Trophoblast cell (in vitro differentiated cells and primary cell): ENCODE results near the gene AUTS2.

Experiments used
- DNase-seq, 2 donors: peaks; one replicate each; pipeline ENCODE4 v3.0.0-alpha.2; 2016
- H2AFZ ChIP-seq: 2 replicates; pipeline ENCODE4 v1.6.1; 2013; ENCODE audit warnings: low read length, moderate library complexity, mild to moderate bottlenecking; ENCODE audit not compliant: insufficient read depth, poor library complexity
- H2AK5ac ChIP-seq: 2 replicates; pipeline ENCODE4 v1.6.1; 2013; ENCODE audit warnings: mild to moderate bottlenecking, low read length
- H2BK120ac ChIP-seq: 2 replicates; pipeline ENCODE4 v1.6.1; 2013; ENCODE audit warnings: low read length, mild to moderate bottlenecking, moderate library complexity; ENCODE audit not compliant: insufficient read depth, poor library complexity
- H2BK12ac ChIP-seq: 2 replicates; pipeline ENCODE4 v1.6.1; 2013; ENCODE audit warnings: mild to moderate bottlenecking, low read length, moderate library complexity
- H2BK5ac ChIP-seq: 2 replicates; pipeline ENCODE4 v1.6.1; 2013; ENCODE audit warnings: low read length, low read depth, moderate library complexity, mild to moderate bottlenecking; ENCODE audit not compliant: poor library complexity
- H3K14ac ChIP-seq: 2 replicates; pipeline ENCODE4 v1.6.1; 2013; ENCODE audit warnings: mild to moderate bottlenecking, low read length
- H3K18ac ChIP-seq: 2 replicates; pipeline ENCODE4 v1.6.1; 2013; ENCODE audit warnings: mild to moderate bottlenecking, low read length
- H3K23ac ChIP-seq: 2 replicates; pipeline ENCODE4 v1.6.1; 2013; ENCODE audit warnings: low read length
- H3K27ac ChIP-seq: 2 replicates; pipeline ENCODE4 v1.5.1; 2013; ENCODE audit warnings: low read depth, mild to moderate bottlenecking, inconsistent platforms, low read length, moderate library complexity
- H3K27me3 ChIP-seq: 2 replicates; pipeline ENCODE4 v1.6.1; 2013; ENCODE audit warnings: inconsistent platforms, mild to moderate bottlenecking, low read length, moderate library complexity; ENCODE audit not compliant: insufficient read depth
- H3K36me3 ChIP-seq, 2 experiments: 1 replicate in 1 of 2; 2 replicates in 1 of 2; pipeline ENCODE4 v1.6.1; 2013; ENCODE audit warnings: low read length in 2 of 2, mild to moderate bottlenecking in 2 of 2, moderate library complexity in 1 of 2; ENCODE audit not compliant: insufficient read depth in 2 of 2, control insufficient read depth in 1 of 2
- H3K4ac ChIP-seq: 2 replicates; pipeline ENCODE4 v1.6.1; 2013; ENCODE audit warnings: low read depth, mild to moderate bottlenecking, low read length, moderate library complexity
- H3K4me1 ChIP-seq, 2 experiments: 1 replicate in 1 of 2; 2 replicates in 1 of 2; pipeline ENCODE4 v1.6.1; 2013; ENCODE audit warnings: low read length in 2 of 2, mild to moderate bottlenecking in 2 of 2, moderate library complexity in 1 of 2; ENCODE audit not compliant: insufficient read depth in 2 of 2, control insufficient read depth in 1 of 2
- H3K4me2 ChIP-seq: 2 replicates; pipeline ENCODE4 v1.6.1; 2013; ENCODE audit warnings: inconsistent platforms, mild to moderate bottlenecking, low read length, moderate library complexity
- H3K4me3 ChIP-seq: 2 replicates; pipeline ENCODE4 v1.5.1; 2013; ENCODE audit warnings: mild to moderate bottlenecking, low read depth, low read length, inconsistent platforms
- H3K79me1 ChIP-seq: one replicate; pipeline ENCODE4 v1.6.1; 2013; ENCODE audit warnings: low read length
- H3K79me2 ChIP-seq: 2 replicates; pipeline ENCODE4 v1.6.1; 2013; ENCODE audit warnings: low read length, mild to moderate bottlenecking; ENCODE audit not compliant: control insufficient read depth, insufficient read depth, poor library complexity
- H3K9ac ChIP-seq: 2 replicates; pipeline ENCODE4 v1.6.1; 2013; ENCODE audit warnings: mild to moderate bottlenecking, low read length
- H3K9me3 ChIP-seq: 2 replicates; pipeline ENCODE4 v1.6.1; 2013; ENCODE audit warnings: low read depth, mild to moderate bottlenecking, control low read depth, inconsistent platforms, low read length; ENCODE audit not compliant: insufficient read depth
- H4K12ac ChIP-seq: 2 replicates; pipeline ENCODE4 v1.6.1; 2013; ENCODE audit warnings: low read depth, mild to moderate bottlenecking, low read length, moderate library complexity
- H4K8ac ChIP-seq: 2 replicates; pipeline ENCODE4 v1.6.1; 2013; ENCODE audit warnings: low read depth, mild to moderate bottlenecking, low read length, moderate library complexity
- H4K91ac ChIP-seq: one replicate; pipeline ENCODE4 v1.6.1; 2013; ENCODE audit warnings: low read depth, mild to moderate bottlenecking, low read length, moderate library complexity
- WGBS: extraction: QIAGEN DNeasy Blood & Tissue Kit; methylation state at CpG from one replicate; pipeline ENCODE4 v1.1.7; 2013; ENCODE audit warnings: missing lambda C conversion rate; ENCODE audit not compliant: insufficient read length, insufficient coverage; ENCODE audit errors: extremely low coverage; 5-methylcytosine and 5-hydroxymethylcytosine counted together

Gene AUTS2

DNA sequence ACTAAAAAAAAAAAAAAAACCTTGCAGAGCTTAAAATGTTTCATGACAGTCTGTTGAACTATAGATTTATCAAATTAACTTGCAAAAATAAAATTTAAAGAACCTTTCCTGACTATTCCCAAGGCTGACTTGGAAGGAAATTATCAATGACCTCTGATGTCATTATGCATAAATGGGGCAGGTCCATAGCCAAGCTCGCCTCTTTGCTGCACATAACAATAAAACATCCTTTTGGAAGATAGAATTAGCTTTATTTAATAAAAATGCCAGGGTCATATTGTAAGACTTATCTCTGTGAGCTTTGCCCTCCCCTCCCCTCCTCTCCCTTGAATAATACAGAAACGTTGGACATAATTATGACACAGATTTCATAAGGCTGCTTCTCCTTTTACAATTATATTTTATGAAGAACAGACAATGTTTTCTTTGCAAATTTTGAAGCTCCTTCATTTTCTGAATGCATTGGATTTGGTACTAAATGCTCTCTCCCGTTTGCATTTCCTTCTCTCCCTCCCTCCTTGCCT, 444.8 kb downstream of the AUTS2 start:
- Histone ChIP-seq H2AFZ (no peak overlapping the region), H3K4me3 (no peak overlapping the region), H4K12ac (no peak overlapping the region), H3K9ac (no peak overlapping the region), H3K79me1 (no peaks in the 10 kb centered on the region), H4K91ac (no peak overlapping the region), H3K18ac (no peak overlapping the region), H2BK5ac (no peak overlapping the region), H3K79me2 (peaks cover 2% of the 10 kb centered on the region), H3K27ac (no peak overlapping the region), H2AK5ac (no peak overlapping the region), H3K9me3 (no peaks in the 10 kb centered on the region), H3K4ac (no peak overlapping the region), H3K4me2 (no peak overlapping the region), H3K27me3 (no peaks in the 10 kb centered on the region), H3K4me1 (peaks cover 3 to 4% of the 10 kb centered on the region in 2 experiments), H2BK120ac (no peak overlapping the region), H3K14ac (no peak overlapping the region), H2BK12ac (no peak overlapping the region), H3K36me3 (no peaks in the 10 kb centered on the region), H4K8ac (no peak overlapping the region), H3K23ac (no peak overlapping the region)
- no peak for DNase-seq
- no CpG with 5 or more reads among the region's 3 CpGs for WGBS

GRCh38 chr7:70044064-70044463, 445.8 kb downstream of the AUTS2 start:
- H3K18ac ChIP-seq: no peak overlapping the region
- no CpG with 5 or more reads among the region's 1 CpG for WGBS
- no peaks in the 10 kb centered on the region for H3K79me1 ChIP-seq
- no peak overlapping the region for H4K8ac ChIP-seq
- no peak overlapping the region for H2BK120ac ChIP-seq
- no peak overlapping the region for H3K23ac ChIP-seq
- no peak overlapping the region for H3K9ac ChIP-seq
- H3K36me3 ChIP-seq: no peaks in the 10 kb centered on the region
- H3K4me2 ChIP-seq: no peak overlapping the region
- no peak overlapping the region for H3K4me3 ChIP-seq
- H3K4ac ChIP-seq: no peak overlapping the region
- no peak overlapping the region for H2BK5ac ChIP-seq
- H4K91ac ChIP-seq: no peak overlapping the region
- peaks cover 2% of the 10 kb centered on the region for H3K79me2 ChIP-seq
- H2AK5ac ChIP-seq: no peak overlapping the region
- no peaks in the 10 kb centered on the region for H3K27me3 ChIP-seq
- no peak overlapping the region for H3K14ac ChIP-seq
- H3K9me3 ChIP-seq: no peaks in the 10 kb centered on the region
- H3K4me1 ChIP-seq: peaks cover 3 to 4% of the 10 kb centered on the region in 2 experiments
- H3K27ac ChIP-seq: no peak overlapping the region
- H2AFZ ChIP-seq: no peak overlapping the region
- no peak overlapping the region for H4K12ac ChIP-seq
- no peak for DNase-seq
- no peak overlapping the region for H2BK12ac ChIP-seq

GRCh38 chr7:70044525-70044924, 446.2 kb downstream of the AUTS2 start:
- Histone ChIP-seq H3K4me2 (no peak overlapping the region), H3K27me3 (no peaks in the 10 kb centered on the region), H2BK120ac (no peak overlapping the region), H3K27ac (no peak overlapping the region), H3K23ac (no peak overlapping the region), H3K79me2 (peaks cover 2% of the 10 kb centered on the region), H3K9me3 (no peaks in the 10 kb centered on the region), H4K8ac (no peak overlapping the region), H3K79me1 (no peaks in the 10 kb centered on the region), H4K12ac (no peak overlapping the region), H3K4me3 (no peak overlapping the region), H3K14ac (no peak overlapping the region), H2AK5ac (no peak overlapping the region), H3K4me1 (peaks cover 3 to 4% of the 10 kb centered on the region in 2 experiments), H3K9ac (no peak overlapping the region), H2AFZ (no peak overlapping the region), H3K4ac (no peak overlapping the region), H3K18ac (no peak overlapping the region), H4K91ac (no peak overlapping the region), H2BK12ac (no peak overlapping the region), H3K36me3 (no peaks in the 10 kb centered on the region), H2BK5ac (no peak overlapping the region)
- WGBS: no CpG with 5 or more reads among the region's 4 CpGs
- DNase-seq: no peak

- WGBS: no CpG with 5 or more reads among the region's 3 CpGs
- Histone ChIP-seq H3K18ac (no peak overlapping the region), H3K27ac (no peak overlapping the region), H2AFZ (no peak overlapping the region), H3K36me3 (no peaks in the 10 kb centered on the region), H3K14ac (no peak overlapping the region), H3K4me3 (no peak overlapping the region), H3K4ac (no peak overlapping the region), H3K4me1 (peaks cover 3 to 4% of the 10 kb centered on the region in 2 experiments), H4K91ac (no peak overlapping the region), H4K12ac (no peak overlapping the region), H2AK5ac (no peak overlapping the region), H3K79me2 (peaks cover 2% of the 10 kb centered on the region), H2BK5ac (no peak overlapping the region), H3K79me1 (no peaks in the 10 kb centered on the region), H2BK120ac (no peak overlapping the region), H3K27me3 (no peaks in the 10 kb centered on the region), H3K23ac (no peak overlapping the region), H3K4me2 (no peak overlapping the region), H4K8ac (no peak overlapping the region), H3K9me3 (no peaks in the 10 kb centered on the region), H2BK12ac (no peak overlapping the region), H3K9ac (no peak overlapping the region)
- no peak for DNase-seq
Observed at GRCh38 chr7:70044981-70045380, 446.7 kb downstream of the AUTS2 start.
